Measurements from ENCODE around the gene PDE3B.

PDE3B gene

DNA sequence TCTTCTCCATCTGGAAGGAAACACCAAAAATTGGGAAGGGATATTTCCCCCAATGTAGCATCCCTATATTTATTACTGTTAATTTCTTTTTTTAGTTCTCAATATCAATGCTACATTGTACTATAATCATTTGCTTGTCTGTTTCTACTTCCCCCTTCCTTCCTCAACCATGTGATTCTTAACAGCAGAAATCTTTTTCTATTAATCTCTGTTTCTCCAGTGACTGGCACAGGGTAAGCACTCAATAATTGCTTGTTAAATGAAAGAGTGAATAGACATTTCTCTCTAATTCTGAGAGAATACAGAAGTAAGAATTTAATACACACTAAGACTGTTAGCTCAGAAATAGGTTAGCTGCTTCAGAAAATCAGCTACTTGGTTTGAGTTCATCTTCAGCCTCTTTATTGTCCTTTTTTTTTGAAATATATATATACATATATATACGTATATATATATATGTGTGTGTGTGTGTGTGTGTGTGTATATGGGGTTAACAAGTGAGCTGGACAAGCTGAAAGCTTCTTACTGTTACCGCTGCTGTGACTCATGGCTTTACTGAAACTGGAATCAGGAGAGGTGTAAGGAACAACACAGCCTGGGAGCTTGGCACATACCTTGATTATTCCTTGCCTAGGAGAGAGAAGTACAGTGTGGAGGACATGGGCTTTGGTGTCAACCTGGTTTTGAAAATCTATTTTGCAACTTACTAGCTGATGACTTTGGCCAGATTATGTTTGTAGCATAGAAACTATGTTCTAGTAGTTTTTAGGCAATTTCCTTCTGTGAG is 26.2 kb upstream of the PDE3B start:
- DNase-seq (ENCODE audit: low read depth), result peak; percentile 15
- TF ChIP-seq, protein P1, sequence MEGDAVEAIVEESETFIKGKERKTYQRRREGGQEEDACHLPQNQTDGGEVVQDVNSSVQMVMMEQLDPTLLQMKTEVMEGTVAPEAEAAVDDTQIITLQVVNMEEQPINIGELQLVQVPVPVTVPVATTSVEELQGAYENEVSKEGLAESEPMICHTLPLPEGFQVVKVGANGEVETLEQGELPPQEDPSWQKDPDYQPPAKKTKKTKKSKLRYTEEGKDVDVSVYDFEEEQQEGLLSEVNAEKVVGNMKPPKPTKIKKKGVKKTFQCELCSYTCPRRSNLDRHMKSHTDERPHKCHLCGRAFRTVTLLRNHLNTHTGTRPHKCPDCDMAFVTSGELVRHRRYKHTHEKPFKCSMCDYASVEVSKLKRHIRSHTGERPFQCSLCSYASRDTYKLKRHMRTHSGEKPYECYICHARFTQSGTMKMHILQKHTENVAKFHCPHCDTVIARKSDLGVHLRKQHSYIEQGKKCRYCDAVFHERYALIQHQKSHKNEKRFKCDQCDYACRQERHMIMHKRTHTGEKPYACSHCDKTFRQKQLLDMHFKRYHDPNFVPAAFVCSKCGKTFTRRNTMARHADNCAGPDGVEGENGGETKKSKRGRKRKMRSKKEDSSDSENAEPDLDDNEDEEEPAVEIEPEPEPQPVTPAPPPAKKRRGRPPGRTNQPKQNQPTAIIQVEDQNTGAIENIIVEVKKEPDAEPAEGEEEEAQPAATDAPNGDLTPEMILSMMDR (conservative IDR thresholded peaks at IDR 0.05; ENCODE audit: low read depth, low read length), result no peak
- no peak overlapping the region for H3K4me3 ChIP-seq (ENCODE audit: low read depth, low read length)

DNA sequence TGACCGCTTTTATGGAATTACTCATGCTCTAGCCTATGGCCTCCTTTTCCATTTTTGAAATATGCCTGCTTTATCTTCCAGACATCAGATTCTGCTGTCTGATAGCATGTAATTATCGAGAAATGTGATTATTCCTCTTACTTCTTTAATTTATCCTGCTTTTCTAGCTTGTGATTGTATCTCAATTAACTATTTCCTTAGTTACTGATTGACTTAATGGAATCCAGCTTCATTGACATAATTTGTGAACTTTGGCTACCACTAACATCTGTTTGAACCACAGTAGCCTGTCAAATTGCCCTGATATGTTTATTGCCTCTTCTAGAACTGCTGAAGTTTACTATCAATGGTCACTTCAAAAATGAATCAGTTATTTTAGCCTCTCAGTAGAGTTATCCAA is 25.5 kb upstream of the PDE3B start:
- H3K4me3 ChIP-seq (ENCODE audit: low read depth, low read length), result no peak overlapping the region
- no peak for DNase-seq (ENCODE audit: low read depth)
- TF ChIP-seq, protein P1 (conservative IDR thresholded peaks at IDR 0.05; ENCODE audit: low read depth, low read length), result no peak

DNA sequence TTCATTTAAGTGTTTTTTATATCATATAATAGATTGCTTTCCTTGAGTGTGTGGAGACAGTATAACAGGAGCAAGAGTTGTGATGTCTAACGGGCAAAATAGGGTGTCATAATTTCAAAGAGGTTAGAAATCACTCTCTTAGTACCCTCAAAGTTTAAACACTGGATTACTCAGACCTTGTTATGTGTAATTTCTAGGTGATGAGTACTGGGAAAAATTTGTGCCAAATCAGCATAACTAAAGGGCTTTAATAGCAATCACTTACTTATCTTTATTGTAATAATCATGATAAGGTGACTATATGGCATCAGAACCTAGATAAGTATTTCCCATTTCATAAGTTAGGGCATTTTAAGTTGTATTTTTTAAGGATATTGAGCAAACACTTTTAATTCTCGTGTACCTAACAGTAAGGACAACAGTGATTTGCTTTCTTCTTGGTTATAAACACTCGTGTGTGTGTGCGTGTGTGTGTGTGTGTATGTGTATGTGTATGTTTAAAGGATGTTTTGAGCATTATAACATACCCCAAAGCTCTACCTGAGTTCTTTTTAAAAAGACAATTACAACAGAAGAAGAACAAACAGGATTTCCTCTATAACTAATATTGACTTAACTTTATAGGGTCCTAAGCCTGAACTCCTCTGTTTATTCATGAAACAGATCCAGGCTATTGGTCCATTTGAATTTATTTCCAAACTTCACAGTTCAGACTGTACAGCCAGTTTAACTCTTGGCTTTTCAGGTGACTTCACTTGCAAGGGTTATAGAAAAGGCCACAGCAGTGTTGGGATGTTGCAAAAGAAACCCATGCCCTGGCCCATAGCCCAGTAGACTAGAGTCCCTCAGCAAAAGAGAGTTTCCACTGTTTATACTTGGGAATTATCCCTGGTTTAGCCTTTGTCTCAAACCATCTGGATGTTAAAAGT is 23.7 kb upstream of the PDE3B start:
- DNase-seq (ENCODE audit: low read depth), result peak; percentile 57
- H3K4me3 ChIP-seq (ENCODE audit: low read depth, low read length), result no peak overlapping the region
- TF ChIP-seq, protein P1 (conservative IDR thresholded peaks at IDR 0.05; ENCODE audit: low read depth, low read length), result no peak

DNA sequence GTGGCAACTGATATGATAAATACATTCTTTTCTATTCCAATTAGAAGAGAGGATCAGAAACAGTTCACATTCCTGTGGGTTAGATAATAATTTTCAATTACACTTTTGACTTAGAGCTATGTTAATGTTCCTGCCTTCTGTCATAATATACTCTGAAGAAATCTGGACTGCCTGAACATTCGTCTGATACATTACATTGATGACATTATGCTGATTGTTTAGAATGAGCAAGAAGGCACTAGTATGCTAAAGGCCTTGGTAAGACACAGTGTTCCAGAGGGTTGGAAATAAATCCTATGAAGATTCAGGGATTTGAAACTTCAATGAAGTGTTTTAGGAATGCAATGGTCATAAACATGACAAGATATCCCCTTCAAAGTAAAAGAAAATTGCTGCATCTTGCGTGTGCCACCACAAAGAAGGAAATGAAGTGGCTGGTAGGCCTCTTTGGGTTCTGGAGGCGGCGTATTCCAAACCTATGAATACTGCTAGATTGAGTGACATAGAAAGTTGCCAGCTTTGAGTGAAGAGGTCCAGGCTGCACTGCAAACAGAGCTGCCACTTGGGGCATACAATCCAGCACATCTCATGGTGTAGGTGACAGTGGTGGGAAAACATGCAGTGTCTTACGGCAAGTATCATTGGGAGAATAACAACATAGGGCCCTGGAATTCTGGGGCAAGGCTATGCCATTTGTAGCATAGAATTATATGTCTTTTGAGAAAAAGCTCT is 21.2 kb upstream of the PDE3B start:
- no peak for DNase-seq (ENCODE audit: low read depth)
- TF ChIP-seq, protein P1 (conservative IDR thresholded peaks at IDR 0.05; ENCODE audit: low read depth, low read length), result no peak
- no peak overlapping the region for H3K4me3 ChIP-seq (ENCODE audit: low read depth, low read length)

DNA sequence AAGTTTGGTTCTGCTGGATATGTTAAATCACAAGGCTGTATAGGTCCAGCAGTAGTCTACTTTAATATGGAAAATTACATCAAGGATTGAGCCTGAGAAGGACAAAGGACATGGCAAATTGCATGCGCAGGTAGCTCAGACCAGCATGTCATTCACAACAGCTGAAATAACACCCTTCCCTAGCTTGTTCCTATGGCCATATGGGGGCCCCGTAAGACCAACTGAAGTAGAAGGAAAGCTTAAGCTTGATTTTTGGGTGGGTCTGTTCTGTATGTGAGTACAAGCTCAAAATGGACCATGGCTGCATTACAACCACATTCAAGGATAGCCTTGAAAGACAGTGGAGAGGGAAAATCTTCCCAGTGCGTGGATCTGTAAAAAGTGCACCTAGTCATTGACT is 20.6 kb upstream of the PDE3B start:
- no peak overlapping the region for H3K4me3 ChIP-seq (ENCODE audit: low read depth, low read length)
- no peak for DNase-seq (ENCODE audit: low read depth)
- TF ChIP-seq, protein P1 (conservative IDR thresholded peaks at IDR 0.05; ENCODE audit: low read depth, low read length), result no peak

DNA sequence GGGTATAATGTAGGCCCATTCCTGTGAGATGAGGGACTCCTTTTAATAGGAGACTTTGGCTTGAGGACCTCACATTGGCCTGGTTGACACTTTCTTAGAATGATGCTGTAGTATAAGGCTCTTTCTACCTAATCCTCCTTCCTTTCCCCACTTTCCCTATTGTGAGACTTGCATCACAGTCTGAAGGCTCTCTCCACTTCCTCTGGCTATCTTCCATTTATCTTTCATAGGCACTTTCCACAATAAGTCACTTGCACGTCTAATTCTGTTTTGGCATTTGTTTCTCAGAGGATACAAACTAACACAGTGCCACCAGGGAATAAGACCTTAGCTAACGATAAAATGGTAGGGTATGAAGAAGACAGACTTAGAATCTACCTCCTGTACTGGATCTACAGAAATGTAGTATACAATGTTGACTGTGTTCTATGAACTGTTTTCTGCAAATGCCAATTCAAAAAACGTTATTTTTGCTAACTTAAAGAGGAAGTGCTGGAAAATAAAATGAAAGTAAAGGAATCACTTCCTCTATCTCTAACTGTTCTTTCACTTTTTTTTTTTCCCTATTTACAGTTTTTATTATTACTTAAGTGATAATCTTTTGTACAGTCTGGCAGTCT is 17.9 kb upstream of the PDE3B start:
- no peak for DNase-seq (ENCODE audit: low read depth)
- TF ChIP-seq, protein P1 (conservative IDR thresholded peaks at IDR 0.05; ENCODE audit: low read depth, low read length), result no peak
- no peak overlapping the region for H3K4me3 ChIP-seq (ENCODE audit: low read depth, low read length)

All from choroid plexus epithelial cell (primary cell).